ENCODE measurements around the gene BTBD6. TPM values are rescaled to one million over a fixed set of nuclear protein-coding genes. Genes with fewer than 3 reads are reported as not detected.

BTBD6 gene
- total and polyA plus RNA-seq, 2 experiments from 2014 or later: 42.2 to 47.5 TPM

- Histone ChIP-seq H3K4me1 (ENCODE audit: insufficient read depth) (peaks cover 8% of the 10 kb centered on the region), H3K27me3 (no peaks in the 10 kb centered on the region), H4K20me1 (ENCODE audit: insufficient read depth, poor library complexity, severe bottlenecking) (peaks cover 11% of the 10 kb centered on the region), H3K36me3 (replicated peaks; ENCODE audit: insufficient read depth, low read depth) (no peaks in the 10 kb centered on the region), H3K9me3 (ENCODE audit: low read depth) (no peaks in the 10 kb centered on the region), H2AFZ (no peak overlapping the region), H3K27ac (no peak overlapping the region), H3K79me2 (peaks cover 40% of the 10 kb centered on the region), H3K4me2 (peak overlapping the region; percentile 93), H3K9me2 (replicated peaks; ENCODE audit: insufficient read depth) (no peaks in the 10 kb centered on the region), H3K4me3 (no peak overlapping the region)
- DNase-seq (ENCODE audit: low spot score): no peak
- 99% methylated on average over 16 of the region's 16 CpGs for WGBS (ENCODE audit: low lambda C conversion rate, missing lambda C conversion rate)
- TF ChIP-seq EZH2phosphoT487 (IDR thresholded peaks at IDR 0.05; ENCODE audit: low read depth, severe bottlenecking, unreplicated experiment) (no peak), EZH2 (IDR thresholded peaks at IDR 0.05; ENCODE audit: borderline replicate concordance) (no peak)
These were observed 1.7 kb downstream of the BTBD6 start for GRCh38 chr14:105250008-105250366.

GRCh38 chr14:105250986-105251385 is 2.7 kb downstream of the BTBD6 start:
- Histone ChIP-seq H3K79me2 (peaks cover 30% of the 10 kb centered on the region), H4K20me1 (ENCODE audit: insufficient read depth, poor library complexity, severe bottlenecking) (peaks cover 11% of the 10 kb centered on the region), H2AFZ (no peak overlapping the region), H3K27me3 (no peaks in the 10 kb centered on the region), H3K4me2 (no peak overlapping the region), H3K4me3 (no peak overlapping the region), H3K9me2 (replicated peaks; ENCODE audit: insufficient read depth) (no peaks in the 10 kb centered on the region), H3K4me1 (ENCODE audit: insufficient read depth) (peaks cover 8% of the 10 kb centered on the region), H3K27ac (no peak overlapping the region), H3K36me3 (replicated peaks; ENCODE audit: insufficient read depth, low read depth) (no peaks in the 10 kb centered on the region), H3K9me3 (ENCODE audit: low read depth) (no peaks in the 10 kb centered on the region)
- 91% methylated on average over 4 of the region's 4 CpGs for WGBS (ENCODE audit: low lambda C conversion rate, missing lambda C conversion rate)
- TF ChIP-seq EZH2 (IDR thresholded peaks at IDR 0.05; ENCODE audit: borderline replicate concordance) (no peak), EZH2phosphoT487 (IDR thresholded peaks at IDR 0.05; ENCODE audit: low read depth, severe bottlenecking, unreplicated experiment) (no peak), CTCF (IDR thresholded peaks at IDR 0.05; ENCODE audit: poor library complexity) (no peak)
- no peak for DNase-seq (ENCODE audit: low spot score)

- no peak for DNase-seq (ENCODE audit: low spot score)
- Histone ChIP-seq H3K4me2 (no peak overlapping the region), H4K20me1 (ENCODE audit: insufficient read depth, poor library complexity, severe bottlenecking) (peaks cover 11% of the 10 kb centered on the region), H3K79me2 (peaks cover 21% of the 10 kb centered on the region), H2AFZ (no peak overlapping the region), H3K27me3 (no peaks in the 10 kb centered on the region), H3K9me3 (ENCODE audit: low read depth) (no peaks in the 10 kb centered on the region), H3K9me2 (replicated peaks; ENCODE audit: insufficient read depth) (no peaks in the 10 kb centered on the region), H3K36me3 (replicated peaks; ENCODE audit: insufficient read depth, low read depth) (no peaks in the 10 kb centered on the region), H3K4me1 (ENCODE audit: insufficient read depth) (peaks cover 8% of the 10 kb centered on the region), H3K27ac (no peak overlapping the region), H3K4me3 (no peak overlapping the region)
- no peak for TF ChIP-seq EZH2 (IDR thresholded peaks at IDR 0.05; ENCODE audit: borderline replicate concordance)
- 91% methylated on average over 6 of the region's 6 CpGs for WGBS (ENCODE audit: low lambda C conversion rate, missing lambda C conversion rate)
These were observed 3.6 kb downstream of the BTBD6 start for GRCh38 chr14:105251920-105252319.

- Histone ChIP-seq H3K9me3 (ENCODE audit: low read depth) (no peaks in the 10 kb centered on the region), H2AFZ (no peak overlapping the region), H3K9me2 (replicated peaks; ENCODE audit: insufficient read depth) (no peaks in the 10 kb centered on the region), H3K27me3 (no peaks in the 10 kb centered on the region), H3K4me1 (ENCODE audit: insufficient read depth) (peaks cover 3% of the 10 kb centered on the region), H3K36me3 (replicated peaks; ENCODE audit: insufficient read depth, low read depth) (no peaks in the 10 kb centered on the region), H3K4me3 (no peak overlapping the region), H3K4me2 (no peak overlapping the region), H4K20me1 (ENCODE audit: insufficient read depth, poor library complexity, severe bottlenecking) (peaks cover 5% of the 10 kb centered on the region), H3K79me2 (peaks cover 13% of the 10 kb centered on the region), H3K27ac (no peak overlapping the region)
- DNase-seq (ENCODE audit: low spot score): no peak
- WGBS (ENCODE audit: low lambda C conversion rate, missing lambda C conversion rate): 91% methylated on average over 21 of the region's 21 CpGs
- TF ChIP-seq EZH2 (IDR thresholded peaks at IDR 0.05; ENCODE audit: borderline replicate concordance) (no peak), EZH2phosphoT487 (IDR thresholded peaks at IDR 0.05; ENCODE audit: low read depth, severe bottlenecking, unreplicated experiment) (no peak), CTCF (IDR thresholded peaks at IDR 0.05; ENCODE audit: poor library complexity) (no peak)
These were observed 4.4 kb downstream of the BTBD6 start for GRCh38 chr14:105252552-105253328.
